ENCODE measurements around the gene DHPS.

- no peak for TF ChIP-seq CTCF (IDR thresholded peaks at IDR 0.05)
- TF ChIP-seq POLR2AphosphoS5 (IDR thresholded peaks at IDR 0.05): no peak
Observed at GRCh38 chr19:12730064-12730463, 48.4 kb upstream of the DHPS start.

Measured in breast epithelium (tissue), 3 donors.